ENCODE results near the gene NPAS1. TPM values are rescaled to one million over a fixed set of nuclear protein-coding genes. Genes with fewer than 3 reads are reported as not detected.
"Not testable (repeated sequence)": the region's sequence is repeated elsewhere in the genome, so short reads cannot be mapped to it uniquely, and the experiment has no call there.

NPAS1 gene
- total RNA-seq, 1 donor from 2014 or later, result 0.08 TPM

GRCh38 chr19:46990991-46991676 is 28.5 kb upstream of the NPAS1 start:
- ATAC-seq (peak; percentile 77), DNase-seq (ENCODE audit: low spot score) (peak; percentile 81)

- ATAC-seq, result peak; percentile 39
These were observed 26.7 kb upstream of the NPAS1 start for GRCh38 chr19:46992699-46993535.

GRCh38 chr19:46993622-46994021 is 26.0 kb upstream of the NPAS1 start:
- DNase-seq (ENCODE audit: low spot score), result no peak
- ATAC-seq, result no peak

More at GRCh38 chr19:46992699-46993535, 26.7 kb upstream of the NPAS1 start:
- DNase-seq (ENCODE audit: low spot score), result no peak

- DNase-seq (ENCODE audit: low spot score), result no peak
- ATAC-seq, result no peak
These were observed 25.4 kb upstream of the NPAS1 start for GRCh38 chr19:46994141-46994686.

- no peak for DNase-seq (ENCODE audit: low spot score)
- no peak for ATAC-seq
These were observed 24.1 kb upstream of the NPAS1 start for GRCh38 chr19:46995492-46995891.

GRCh38 chr19:46998445-46999125 is 21.1 kb upstream of the NPAS1 start:
- DNase-seq (ENCODE audit: low spot score) (no peak), ATAC-seq (no peak)

- no peak for DNase-seq (ENCODE audit: low spot score)
- ATAC-seq, result no peak
These were observed 20.3 kb upstream of the NPAS1 start for GRCh38 chr19:46999377-46999776.

GRCh38 chr19:46999878-47000277 is 19.8 kb upstream of the NPAS1 start:
- ATAC-seq (no peak), DNase-seq (ENCODE audit: low spot score) (no peak)

- ATAC-seq (no peak), DNase-seq (ENCODE audit: low spot score) (no peak)
These were observed 19.3 kb upstream of the NPAS1 start for GRCh38 chr19:47000373-47000772.

GRCh38 chr19:47001584-47001983 is 18.1 kb upstream of the NPAS1 start:
- peak; percentile 0 for ATAC-seq
- DNase-seq (ENCODE audit: low spot score), result no peak

- ATAC-seq (peak; percentile 65), DNase-seq (ENCODE audit: low spot score) (no peak)
These were observed 17.4 kb upstream of the NPAS1 start for GRCh38 chr19:47002106-47002766.

GRCh38 chr19:47002853-47003610 is 16.6 kb upstream of the NPAS1 start:
- DNase-seq (ENCODE audit: low spot score) (no peak), ATAC-seq (peak; percentile 5)

- no peak for DNase-seq (ENCODE audit: low spot score)
- peak; percentile 16 for ATAC-seq
These were observed 15.8 kb upstream of the NPAS1 start for GRCh38 chr19:47003611-47004465.

- DNase-seq (ENCODE audit: low spot score), result no peak
- no peak for ATAC-seq
These were observed 14.4 kb upstream of the NPAS1 start for GRCh38 chr19:47005164-47005641.

- DNase-seq (ENCODE audit: low spot score), result peak; percentile 73
- peak; percentile 68 for ATAC-seq
These were observed 13.8 kb upstream of the NPAS1 start for GRCh38 chr19:47005873-47006272.

GRCh38 chr19:47006496-47006895 is 13.1 kb upstream of the NPAS1 start:
- DNase-seq (ENCODE audit: low spot score) (no peak), ATAC-seq (no peak)

- not testable (repeated sequence) for ATAC-seq; DNase-seq (ENCODE audit: low spot score)
These were observed 9.1 kb upstream of the NPAS1 start for GRCh38 chr19:47010549-47010948.

GRCh38 chr19:47012617-47013016 is 7.0 kb upstream of the NPAS1 start:
- ATAC-seq, result no peak
- no peak for DNase-seq (ENCODE audit: low spot score)

GRCh38 chr19:47013041-47013517 is 6.6 kb upstream of the NPAS1 start:
- DNase-seq (ENCODE audit: low spot score) (peak; percentile 87), ATAC-seq (peak; percentile 100)
